NCI-H774 (cell line): ENCODE results near the gene TNS1.

ENCODE experiments used
- DNase-seq: peaks from one replicate; lab custom pipeline; 2025; lab: John Stamatoyannopoulos, UW

TNS1 gene

GRCh38 chr2:217956586-217957457 is 46.0 kb downstream of the TNS1 start:
- no peak for DNase-seq

GRCh38 chr2:217955881-217956493 is 46.8 kb downstream of the TNS1 start:
- no peak for DNase-seq

- DNase-seq, result no peak
These were observed 47.6 kb downstream of the TNS1 start for GRCh38 chr2:217954971-217955740.

GRCh38 chr2:217954469-217954868 is 48.3 kb downstream of the TNS1 start:
- no peak for DNase-seq

GRCh38 chr2:217954051-217954450 is 48.7 kb downstream of the TNS1 start:
- DNase-seq, result no peak

- DNase-seq, result no peak
These were observed 49.3 kb downstream of the TNS1 start for GRCh38 chr2:217953531-217953932.

GRCh38 chr2:217953011-217953481 is 49.7 kb downstream of the TNS1 start:
- DNase-seq, result no peak

- DNase-seq, result no peak
These were observed 50.4 kb downstream of the TNS1 start for GRCh38 chr2:217952409-217952808.

- no peak for DNase-seq
These were observed 51.1 kb downstream of the TNS1 start for GRCh38 chr2:217951521-217952247.

GRCh38 chr2:217951091-217951490 is 51.7 kb downstream of the TNS1 start:
- no peak for DNase-seq

GRCh38 chr2:217950401-217950871 is 52.4 kb downstream of the TNS1 start:
- no peak for DNase-seq

- no peak for DNase-seq
These were observed 53.3 kb downstream of the TNS1 start for GRCh38 chr2:217949447-217949846.

- DNase-seq, result no peak
These were observed 53.9 kb downstream of the TNS1 start for GRCh38 chr2:217948897-217949296.

- no peak for DNase-seq
These were observed 54.4 kb downstream of the TNS1 start for GRCh38 chr2:217948351-217948791.

- DNase-seq, result no peak
These were observed 55.1 kb downstream of the TNS1 start for GRCh38 chr2:217947383-217948350.

GRCh38 chr2:217946051-217946450 is 56.7 kb downstream of the TNS1 start:
- DNase-seq, result no peak

- DNase-seq, result no peak
These were observed 57.3 kb downstream of the TNS1 start for GRCh38 chr2:217945530-217945929.

GRCh38 chr2:217944923-217945322 is 57.9 kb downstream of the TNS1 start:
- no peak for DNase-seq

GRCh38 chr2:217944366-217944765 is 58.4 kb downstream of the TNS1 start:
- DNase-seq, result no peak
